Hepatocyte (in vitro differentiated cells): ENCODE data around the gene SGPL1.

Experiments
- CTCF ChIP-seq: fragments of 200-600 bp; sonication (generic); IDR thresholded peaks from 2 replicates; pipeline ENCODE4 v1.5.1; 2016; ENCODE audit warnings: antibody characterized with exemption, mild to moderate bottlenecking; ENCODE audit not compliant: poor library complexity
- EZH2 ChIP-seq: fragments of 200-600 bp; sonication (generic); IDR thresholded peaks from 2 replicates; pipeline ENCODE4 v1.6.1; 2016; ENCODE audit warnings: antibody characterized with exemption, mild to moderate bottlenecking, borderline replicate concordance
- EZH2phosphoT487 ChIP-seq: fragments of 200-600 bp; sonication (generic); IDR thresholded peaks from one replicate; pipeline ENCODE4 v1.6.1; 2018; ENCODE audit warnings: antibody characterized with exemption, mild to moderate bottlenecking, low read depth, moderate library complexity; ENCODE audit not compliant: unreplicated experiment, severe bottlenecking

- TF ChIP-seq CTCF (no peak), EZH2 (no peak), EZH2phosphoT487 (no peak)
Measured at GRCh38 chr10:70781461-70782051, 34.2 kb upstream of the SGPL1 start.
